ENCODE measurements around the gene GNGT2.

Gene GNGT2

GRCh38 chr17:49165143-49165542, 45.2 kb downstream of the GNGT2 start:
- no peak for DNase-seq

GRCh38 chr17:49162866-49163265, 47.5 kb downstream of the GNGT2 start:
- no peak for DNase-seq

- DNase-seq: no peak
These were observed 52.6 kb downstream of the GNGT2 start for GRCh38 chr17:49157784-49158183.

GRCh38 chr17:49156256-49156655, 54.1 kb downstream of the GNGT2 start:
- DNase-seq: no peak
